ENCODE data around the gene EPM2AIP1.

- TF ChIP-seq, protein P1, sequence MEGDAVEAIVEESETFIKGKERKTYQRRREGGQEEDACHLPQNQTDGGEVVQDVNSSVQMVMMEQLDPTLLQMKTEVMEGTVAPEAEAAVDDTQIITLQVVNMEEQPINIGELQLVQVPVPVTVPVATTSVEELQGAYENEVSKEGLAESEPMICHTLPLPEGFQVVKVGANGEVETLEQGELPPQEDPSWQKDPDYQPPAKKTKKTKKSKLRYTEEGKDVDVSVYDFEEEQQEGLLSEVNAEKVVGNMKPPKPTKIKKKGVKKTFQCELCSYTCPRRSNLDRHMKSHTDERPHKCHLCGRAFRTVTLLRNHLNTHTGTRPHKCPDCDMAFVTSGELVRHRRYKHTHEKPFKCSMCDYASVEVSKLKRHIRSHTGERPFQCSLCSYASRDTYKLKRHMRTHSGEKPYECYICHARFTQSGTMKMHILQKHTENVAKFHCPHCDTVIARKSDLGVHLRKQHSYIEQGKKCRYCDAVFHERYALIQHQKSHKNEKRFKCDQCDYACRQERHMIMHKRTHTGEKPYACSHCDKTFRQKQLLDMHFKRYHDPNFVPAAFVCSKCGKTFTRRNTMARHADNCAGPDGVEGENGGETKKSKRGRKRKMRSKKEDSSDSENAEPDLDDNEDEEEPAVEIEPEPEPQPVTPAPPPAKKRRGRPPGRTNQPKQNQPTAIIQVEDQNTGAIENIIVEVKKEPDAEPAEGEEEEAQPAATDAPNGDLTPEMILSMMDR (IDR thresholded peaks at IDR 0.05 in 8 of 11, conservative IDR thresholded peaks at IDR 0.05 in 3 of 11), result no peak
- TF ChIP-seq POLR2A (IDR thresholded peaks at IDR 0.05) (no peak), POLR2AphosphoS5 (IDR thresholded peaks at IDR 0.05) (no peak)
Observed at GRCh38 chr3:37029111-37029510, 36.2 kb upstream of the EPM2AIP1 start.

Measured in spleen (tissue), 7 donors.